ENCODE results near the gene LPA. TPM values are rescaled to one million over a fixed set of nuclear protein-coding genes. Genes with fewer than 3 reads are reported as not detected.
"Not testable (repeated sequence)": the region's sequence is repeated elsewhere in the genome, so short reads cannot be mapped to it uniquely, and the experiment has no call there.

LPA gene, protein sequence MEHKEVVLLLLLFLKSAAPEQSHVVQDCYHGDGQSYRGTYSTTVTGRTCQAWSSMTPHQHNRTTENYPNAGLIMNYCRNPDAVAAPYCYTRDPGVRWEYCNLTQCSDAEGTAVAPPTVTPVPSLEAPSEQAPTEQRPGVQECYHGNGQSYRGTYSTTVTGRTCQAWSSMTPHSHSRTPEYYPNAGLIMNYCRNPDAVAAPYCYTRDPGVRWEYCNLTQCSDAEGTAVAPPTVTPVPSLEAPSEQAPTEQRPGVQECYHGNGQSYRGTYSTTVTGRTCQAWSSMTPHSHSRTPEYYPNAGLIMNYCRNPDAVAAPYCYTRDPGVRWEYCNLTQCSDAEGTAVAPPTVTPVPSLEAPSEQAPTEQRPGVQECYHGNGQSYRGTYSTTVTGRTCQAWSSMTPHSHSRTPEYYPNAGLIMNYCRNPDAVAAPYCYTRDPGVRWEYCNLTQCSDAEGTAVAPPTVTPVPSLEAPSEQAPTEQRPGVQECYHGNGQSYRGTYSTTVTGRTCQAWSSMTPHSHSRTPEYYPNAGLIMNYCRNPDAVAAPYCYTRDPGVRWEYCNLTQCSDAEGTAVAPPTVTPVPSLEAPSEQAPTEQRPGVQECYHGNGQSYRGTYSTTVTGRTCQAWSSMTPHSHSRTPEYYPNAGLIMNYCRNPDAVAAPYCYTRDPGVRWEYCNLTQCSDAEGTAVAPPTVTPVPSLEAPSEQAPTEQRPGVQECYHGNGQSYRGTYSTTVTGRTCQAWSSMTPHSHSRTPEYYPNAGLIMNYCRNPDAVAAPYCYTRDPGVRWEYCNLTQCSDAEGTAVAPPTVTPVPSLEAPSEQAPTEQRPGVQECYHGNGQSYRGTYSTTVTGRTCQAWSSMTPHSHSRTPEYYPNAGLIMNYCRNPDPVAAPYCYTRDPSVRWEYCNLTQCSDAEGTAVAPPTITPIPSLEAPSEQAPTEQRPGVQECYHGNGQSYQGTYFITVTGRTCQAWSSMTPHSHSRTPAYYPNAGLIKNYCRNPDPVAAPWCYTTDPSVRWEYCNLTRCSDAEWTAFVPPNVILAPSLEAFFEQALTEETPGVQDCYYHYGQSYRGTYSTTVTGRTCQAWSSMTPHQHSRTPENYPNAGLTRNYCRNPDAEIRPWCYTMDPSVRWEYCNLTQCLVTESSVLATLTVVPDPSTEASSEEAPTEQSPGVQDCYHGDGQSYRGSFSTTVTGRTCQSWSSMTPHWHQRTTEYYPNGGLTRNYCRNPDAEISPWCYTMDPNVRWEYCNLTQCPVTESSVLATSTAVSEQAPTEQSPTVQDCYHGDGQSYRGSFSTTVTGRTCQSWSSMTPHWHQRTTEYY (N-terminal part only)
- total RNA-seq, result not detected
- long read RNA-seq, result 0 reads

DNA sequence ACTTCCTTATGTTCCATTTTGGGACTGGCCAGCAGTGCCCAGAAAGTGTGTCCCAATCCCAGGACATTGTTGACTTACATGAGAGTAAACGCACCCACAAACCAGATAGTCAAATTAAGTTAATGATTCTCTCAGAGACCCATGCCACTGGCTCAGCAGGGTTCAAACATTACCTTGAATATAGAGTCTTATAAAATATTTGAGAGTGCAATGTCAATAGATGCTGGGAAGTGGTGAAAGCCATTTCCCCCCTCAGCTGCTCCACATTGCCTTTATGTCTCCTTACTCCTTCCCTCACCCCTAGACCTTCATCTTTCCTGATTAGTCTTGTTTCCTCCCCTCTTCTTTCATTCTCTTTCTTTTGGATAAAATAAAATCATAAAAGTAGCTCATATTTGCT lies at the start of gene LPA:
Gene LPA (minus strand): TSS at position 78 of the 400 bp plus-strand sequence. CDS start 61 bp downstream, at position 17.
- DNase-seq; ATAC-seq; intact Hi-C loops (cut with DNase I): not testable (repeated sequence)

DNA sequence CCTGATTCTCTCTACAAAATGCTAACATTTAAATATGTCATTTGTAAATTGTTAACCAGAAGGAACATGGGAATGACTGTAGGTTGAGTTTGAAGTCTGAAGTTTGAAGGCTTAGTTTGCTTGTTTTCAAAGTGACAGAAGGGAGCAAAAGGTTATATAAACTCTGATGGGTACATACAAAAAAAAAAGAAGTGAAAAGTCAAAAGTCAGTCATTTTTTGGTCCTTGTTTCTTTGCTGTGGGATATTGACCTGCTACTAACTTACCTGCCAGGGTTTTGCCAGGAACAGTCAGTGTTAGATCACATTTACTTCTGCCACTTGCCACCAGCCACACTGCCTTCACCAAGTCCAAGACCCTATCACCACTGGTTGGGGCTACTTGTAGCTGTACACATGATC lies 44.9 kb upstream of the LPA start:
- DNase-seq; intact Hi-C loops (cut with DNase I); ATAC-seq: not testable (repeated sequence)

DNA sequence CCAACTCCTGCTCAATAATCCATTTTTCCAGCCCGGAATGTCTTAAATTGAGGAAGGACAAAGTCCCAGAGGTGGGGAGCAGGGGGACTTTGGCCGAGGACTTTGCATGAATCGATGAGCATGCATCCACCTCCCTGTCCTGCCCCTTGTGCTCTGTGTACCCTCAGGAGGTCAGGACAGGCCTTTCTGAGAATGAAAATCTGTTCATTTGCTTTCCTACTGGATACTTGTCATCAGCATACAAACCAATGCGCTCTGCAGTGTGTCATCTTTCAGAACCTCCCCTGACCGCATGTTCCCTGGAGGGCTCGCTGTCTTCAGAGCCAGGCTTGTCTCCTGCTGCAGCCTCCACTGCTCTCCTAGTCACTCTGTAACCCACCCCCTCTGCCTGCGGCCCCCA lies 40.6 kb upstream of the LPA start:
- DNase-seq; ATAC-seq; intact Hi-C loops (cut with DNase I): not testable (repeated sequence)

DNA sequence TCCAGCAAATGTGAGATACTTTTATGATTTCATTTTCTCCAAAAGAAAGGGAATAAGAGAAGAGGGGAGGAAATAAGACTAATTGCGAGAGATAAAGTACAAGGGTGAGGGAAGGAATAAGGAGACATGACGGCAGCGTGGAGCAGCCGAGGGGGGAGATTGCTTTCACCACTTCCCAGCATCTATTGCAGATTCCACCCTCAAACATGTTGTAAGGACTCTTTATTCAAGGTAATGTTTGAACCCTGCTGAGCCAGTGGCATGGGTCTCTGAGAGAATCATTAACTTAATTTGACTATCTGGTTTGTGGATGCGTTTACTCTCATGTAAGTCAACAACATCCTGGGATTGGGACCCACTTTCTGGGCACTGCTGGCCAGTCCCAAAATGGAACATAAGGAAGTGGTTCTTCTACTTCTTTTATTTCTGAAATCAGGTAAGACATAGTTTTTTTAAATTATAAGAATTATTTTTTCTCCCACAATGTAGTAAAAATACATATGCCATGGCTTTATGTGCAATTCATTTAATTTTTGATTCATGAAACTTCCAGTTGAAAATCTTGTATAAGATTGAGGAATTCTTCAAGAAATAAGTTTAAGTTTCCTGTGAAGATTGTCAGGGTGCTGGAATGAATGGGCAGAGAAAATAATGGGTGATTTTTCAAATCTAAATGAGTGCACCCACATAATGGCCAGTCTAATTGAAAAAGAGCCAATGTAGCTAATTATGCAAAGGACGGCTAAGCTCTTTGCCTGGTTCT lies 38.0 kb upstream of the LPA start, which contains the start of gene PLG:
Gene PLG (plus strand): TSS at position 327 of the 763 bp plus-strand sequence. CDS start 61 bp downstream, at position 388.
- ATAC-seq; DNase-seq; intact Hi-C loops (cut with DNase I): not testable (repeated sequence)

DNA sequence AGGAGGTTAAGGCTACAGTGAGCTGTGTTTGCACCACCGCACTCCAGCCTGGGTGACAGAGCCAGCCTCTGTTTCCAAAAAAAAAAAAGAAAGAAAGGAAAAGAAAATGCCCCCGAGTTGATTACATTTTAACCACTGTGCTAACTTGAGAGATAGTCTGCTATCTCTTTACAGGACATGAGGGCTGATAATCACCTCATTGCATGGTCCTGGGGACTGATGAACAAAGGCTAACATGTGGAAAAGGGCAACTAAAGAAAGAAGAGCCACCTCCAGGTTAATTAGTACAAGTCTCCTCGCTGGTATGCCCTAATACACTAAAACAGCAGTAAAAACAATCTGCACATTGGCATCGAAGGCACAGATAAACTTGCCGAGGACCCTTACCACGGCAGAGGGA lies 33.8 kb upstream of the LPA start:
- ATAC-seq, result no peak
- no peak for DNase-seq
- intact Hi-C loops (cut with DNase I), result no loop called here

DNA sequence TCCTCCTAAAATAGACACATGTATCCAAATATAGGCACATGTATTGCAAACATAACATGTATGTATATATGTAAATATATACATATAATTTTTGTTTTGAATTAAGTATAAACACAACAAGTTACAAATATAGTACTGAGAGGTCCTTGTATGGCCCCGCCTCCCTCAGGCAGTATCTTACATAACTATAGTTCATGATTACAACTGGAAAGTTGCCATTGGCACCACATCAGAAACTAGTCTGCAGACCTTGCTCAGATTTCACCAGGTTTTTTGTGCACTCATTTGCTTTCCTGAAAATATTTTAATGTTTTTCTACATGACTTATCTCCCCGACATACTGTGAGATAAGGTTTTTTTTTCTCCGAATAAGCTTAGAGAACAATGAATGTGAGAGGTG lies 32.8 kb upstream of the LPA start:
- intact Hi-C loops (cut with DNase I); DNase-seq: not testable (repeated sequence)
- ATAC-seq, result peak in 1 of 2 donors; percentile 62

DNA sequence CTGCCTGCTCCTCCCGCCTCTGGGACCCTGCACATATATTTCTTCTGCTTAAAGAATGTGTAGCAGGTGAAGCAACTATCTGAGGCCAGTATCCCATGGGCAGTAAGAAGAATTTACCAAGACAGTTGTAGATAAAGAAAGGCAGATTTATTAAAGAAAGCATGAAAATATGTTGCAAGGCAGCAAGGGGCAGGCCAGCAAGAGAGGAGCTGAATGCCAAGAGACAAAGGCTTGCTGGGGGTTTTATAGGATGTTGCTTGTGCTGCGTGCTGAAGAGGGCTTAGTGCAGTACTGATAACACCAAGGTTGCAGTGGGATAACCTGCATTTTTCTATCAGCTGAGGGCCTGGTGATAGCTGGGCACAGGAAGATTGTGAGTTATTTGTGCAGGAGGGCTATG lies 31.5 kb upstream of the LPA start:
- ATAC-seq; DNase-seq; intact Hi-C loops (cut with DNase I): not testable (repeated sequence)

DNA sequence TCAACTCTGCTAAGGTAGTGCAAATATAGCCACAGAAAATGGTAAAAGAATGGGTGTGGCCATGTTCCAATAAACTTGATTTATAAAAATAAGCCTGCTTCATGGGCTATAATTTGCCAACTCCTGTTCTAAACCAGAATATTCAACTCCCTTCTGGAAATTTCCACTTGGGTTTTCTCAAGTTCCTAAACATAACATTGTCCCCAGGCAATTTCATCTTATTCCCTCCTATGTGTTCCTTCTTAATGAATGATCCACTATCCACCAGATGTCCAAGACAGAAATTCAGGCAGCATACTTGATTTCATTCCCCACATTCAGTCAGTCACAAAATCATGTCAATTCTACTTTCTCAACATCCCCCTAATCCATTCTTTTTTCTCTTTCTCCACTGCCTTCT lies 30.9 kb upstream of the LPA start:
- intact Hi-C loops (cut with DNase I); ATAC-seq; DNase-seq: not testable (repeated sequence)

DNA sequence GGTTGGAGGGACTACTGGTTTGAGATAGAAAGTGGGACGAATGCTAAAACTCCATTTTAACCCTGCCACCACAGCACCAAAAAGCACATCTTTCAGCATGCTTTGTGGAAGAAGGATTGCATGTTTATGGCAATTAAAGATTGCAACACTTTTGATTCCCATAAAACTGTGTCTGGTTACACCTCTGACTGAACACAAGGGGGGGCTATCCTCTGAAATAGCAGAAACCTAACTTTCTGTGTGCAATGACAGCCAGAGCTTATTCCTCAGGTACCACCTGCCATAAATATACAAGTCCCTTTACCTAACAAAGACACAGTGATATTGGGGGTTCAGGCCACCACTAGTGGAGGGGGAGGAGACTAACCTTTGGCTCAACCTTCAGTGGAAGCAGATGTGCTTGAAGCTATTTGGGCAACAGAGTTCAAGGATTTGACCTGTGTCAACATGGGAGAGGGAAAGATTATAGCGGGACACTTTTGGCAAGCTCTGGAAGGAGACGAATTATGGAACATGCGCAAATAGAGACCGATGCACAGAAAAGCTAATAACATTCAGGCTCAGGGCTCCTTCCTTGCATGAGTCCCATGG lies 28.4 kb upstream of the LPA start:
- no peak for DNase-seq
- no peak for ATAC-seq
- intact Hi-C loops (cut with DNase I), result no loop called here

DNA sequence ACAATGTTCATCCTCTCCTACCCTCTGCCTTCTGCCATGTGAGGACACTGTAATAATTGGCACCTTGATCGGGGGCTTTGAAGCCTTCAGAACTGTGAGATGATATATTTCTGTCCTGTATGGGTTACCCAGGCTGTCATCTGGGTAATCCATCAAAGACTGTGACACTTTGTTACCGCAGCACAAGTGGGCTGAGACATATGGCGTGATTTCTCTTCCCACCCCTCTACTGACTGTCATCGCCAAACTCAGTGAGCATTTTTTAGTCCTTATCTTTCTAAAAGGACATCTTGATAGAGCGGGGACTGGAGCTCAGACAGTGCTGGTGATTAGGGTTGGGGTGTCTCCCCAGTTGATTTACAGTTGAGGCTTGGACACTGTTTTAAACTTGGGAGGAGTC lies 27.5 kb upstream of the LPA start:
- intact Hi-C loops (cut with DNase I), result no loop called here
- ATAC-seq (no peak), DNase-seq (no peak)

DNA sequence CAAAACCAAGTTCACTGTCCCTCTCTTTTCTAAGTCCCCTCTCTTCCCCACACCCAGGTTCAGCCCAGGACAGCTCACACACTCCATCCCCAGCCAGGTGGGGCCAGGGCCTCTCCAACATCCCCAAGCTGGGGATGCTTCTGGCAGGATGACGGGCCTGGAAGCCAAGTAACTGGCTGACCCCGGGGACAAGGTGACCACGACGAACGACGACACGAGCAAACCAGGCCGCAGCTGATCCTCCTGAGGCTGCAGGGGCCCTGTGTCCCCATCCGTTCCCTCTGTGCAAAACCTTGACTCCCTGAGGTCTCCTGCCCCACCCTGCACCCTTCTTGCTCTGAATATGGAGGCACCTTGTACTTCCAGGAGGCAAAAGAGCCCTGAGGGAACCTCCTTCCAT lies 26.4 kb upstream of the LPA start:
- DNase-seq (no peak), ATAC-seq (no peak)
- intact Hi-C loops (cut with DNase I), result no loop called here

DNA sequence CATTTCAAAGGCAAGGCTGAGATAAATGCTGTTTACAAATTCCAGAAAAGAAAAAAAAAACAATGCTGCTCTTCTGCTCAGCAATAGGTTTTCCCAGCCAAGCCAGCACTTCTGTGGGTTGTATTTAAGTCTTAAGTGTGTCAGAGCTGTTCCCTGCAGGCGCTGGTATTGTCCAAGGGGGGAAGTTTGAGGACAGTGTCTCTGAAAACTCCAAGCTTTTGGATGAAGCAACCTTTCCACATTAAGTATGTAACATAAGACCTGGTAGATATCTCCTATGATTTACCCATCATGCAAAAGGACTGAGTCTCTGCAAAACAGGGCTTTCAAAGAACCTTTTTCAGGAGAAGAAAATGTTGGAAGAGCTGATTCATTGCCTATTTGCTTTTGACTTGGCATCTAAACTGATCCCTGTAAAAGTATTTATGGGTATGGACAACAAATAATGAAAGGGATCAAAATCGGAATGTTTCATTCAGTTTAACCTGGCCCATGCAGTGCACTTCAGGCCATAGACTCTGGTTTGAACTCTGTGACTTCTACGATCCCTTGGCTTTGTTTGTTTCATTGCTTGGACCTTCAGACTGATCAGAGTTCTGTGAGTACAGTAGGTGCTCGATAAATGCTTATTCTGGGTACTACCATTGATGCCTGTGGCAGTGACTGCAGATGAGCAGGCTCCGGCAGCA lies 21.8 kb upstream of the LPA start:
- ATAC-seq, result no peak
- no peak for DNase-seq
- intact Hi-C loops (cut with DNase I), result no loop called here

DNA sequence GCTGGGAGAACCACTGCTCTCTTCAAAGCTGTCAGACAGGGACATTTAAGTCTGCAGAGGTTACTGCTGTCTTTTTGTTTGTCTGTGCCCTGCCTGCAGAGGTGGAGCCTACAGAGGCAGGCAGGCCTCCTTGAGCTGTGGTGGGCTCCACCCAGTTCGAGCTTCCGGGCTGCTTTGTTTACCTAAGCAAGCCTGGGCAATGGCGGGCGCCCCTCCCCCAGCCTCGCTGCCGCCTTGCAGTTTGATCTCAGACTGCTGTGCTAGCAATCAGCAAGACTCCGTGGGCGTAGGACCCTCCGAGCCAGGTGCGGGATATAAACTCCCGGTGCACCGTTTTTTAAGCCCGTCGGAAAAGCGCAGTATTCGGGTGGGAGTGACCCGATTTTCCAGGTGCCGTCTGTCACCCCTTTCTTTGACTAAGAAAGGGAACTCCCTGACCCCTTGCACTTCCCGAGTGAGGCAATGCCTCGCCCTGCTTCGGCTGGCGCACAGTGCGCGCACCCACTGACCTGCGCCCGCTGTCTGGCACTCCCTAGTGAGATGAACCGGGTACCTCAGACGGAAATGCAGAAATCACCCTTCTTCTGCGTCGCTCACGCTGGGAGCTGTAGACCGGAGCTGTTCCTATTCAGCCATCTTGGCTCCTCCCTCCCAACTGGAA lies 21.2 kb upstream of the LPA start:
- ATAC-seq; intact Hi-C loops (cut with DNase I); DNase-seq: not testable (repeated sequence)

DNA sequence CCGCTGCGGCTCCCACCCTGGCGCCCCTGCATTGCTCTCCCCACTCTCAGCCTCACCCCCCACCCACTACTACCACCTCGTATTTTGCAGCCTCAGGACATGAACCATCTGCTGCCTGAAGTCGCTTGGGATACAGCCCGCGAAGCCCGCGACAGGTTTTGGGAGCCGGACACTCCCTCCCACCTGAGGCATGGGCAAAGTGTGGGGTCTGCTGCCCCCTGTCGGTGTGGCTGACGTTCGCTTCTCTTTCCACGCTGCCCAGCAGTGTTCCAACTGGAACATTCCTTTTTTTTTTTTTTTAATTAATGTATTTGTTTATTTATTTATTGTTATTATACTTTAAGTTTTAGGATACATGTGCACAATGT lies 15.3 kb upstream of the LPA start:
- intact Hi-C loops (cut with DNase I), result no loop called here

DNA sequence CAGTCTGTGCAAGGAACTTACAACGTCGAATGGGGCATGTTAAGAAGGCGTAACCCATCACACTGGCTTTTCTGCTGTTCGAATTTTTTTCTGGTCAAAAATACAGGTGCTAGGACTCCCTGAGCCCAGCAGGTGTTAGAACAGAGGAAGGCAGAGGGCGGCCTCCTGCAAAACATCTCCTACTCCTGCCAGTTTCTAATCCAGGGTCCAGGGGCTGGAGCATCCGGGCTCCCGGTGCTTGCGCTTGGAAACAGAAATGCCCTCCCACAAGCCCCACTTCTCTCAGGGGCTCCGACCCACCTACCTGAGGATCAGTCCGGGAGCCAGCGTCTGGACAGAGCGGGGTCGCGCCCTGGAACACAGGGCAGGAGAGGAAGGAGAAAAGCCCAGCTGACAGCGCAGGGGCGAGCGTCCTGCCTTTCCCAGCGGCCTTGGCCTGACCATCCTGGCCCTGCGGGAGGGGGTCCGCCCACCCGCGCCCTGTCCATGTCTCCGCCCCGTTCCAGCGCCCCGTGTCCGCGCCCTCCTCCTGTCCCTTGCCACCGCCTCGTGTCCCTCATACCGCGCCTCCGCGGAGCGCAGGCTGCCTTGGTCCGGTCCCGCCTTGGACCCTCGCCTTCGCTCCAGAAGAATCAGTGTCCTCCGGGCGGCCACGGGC lies 14.8 kb upstream of the LPA start:
- intact Hi-C loops (cut with DNase I), result no loop called here
- DNase-seq, result no peak
- ATAC-seq, result no peak

More for the DNA sequence above, 15.3 kb upstream of the LPA start:
- no peak for DNase-seq
- no peak for ATAC-seq

DNA sequence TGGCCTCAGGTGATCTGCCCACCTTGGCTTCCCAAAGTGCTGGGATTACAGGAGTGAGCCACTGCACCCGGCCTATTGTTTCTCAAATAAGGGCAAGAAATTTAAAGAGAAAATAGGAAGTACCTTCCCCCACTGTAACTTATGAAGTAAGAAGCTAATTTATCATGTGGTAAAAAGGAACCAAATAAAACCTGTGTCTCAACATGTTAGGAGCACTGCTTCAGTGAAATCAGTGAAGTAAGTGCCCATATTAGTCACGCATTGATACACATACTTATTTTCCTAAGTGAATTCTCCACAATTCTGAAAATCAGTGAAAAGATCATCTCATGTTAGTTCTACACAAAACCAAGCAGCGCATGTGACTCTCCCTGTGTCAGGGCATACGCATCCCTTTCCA lies 14.2 kb upstream of the LPA start:
- ATAC-seq (no peak), DNase-seq (no peak)
- intact Hi-C loops (cut with DNase I), result no loop called here
